Measurements from ENCODE around the gene ZPBP2. TPM values are rescaled to one million over a fixed set of nuclear protein-coding genes. Genes with fewer than 3 reads are reported as not detected.

Gene ZPBP2
- total RNA-seq, 6 experiments from 2014 or later = not detected

GRCh38 chr17:39823407-39824054 lies 44.5 kb upstream of the ZPBP2 start:
- H3K9me3 Mint-ChIP-seq = peaks cover 25% of the 10 kb centered on the region
- no peak for TF ChIP-seq CTCF (IDR thresholded peaks at IDR 0.05)
- no peak overlapping the region for H3K4me3 Mint-ChIP-seq
- DNase-seq = no peak
- peaks cover 17% of the 10 kb centered on the region for H3K27me3 Mint-ChIP-seq (ENCODE audit: insufficient read depth)
- no peaks in the 10 kb centered on the region for H3K4me1 Mint-ChIP-seq (ENCODE audit: low read depth)
- H3K27ac Mint-ChIP-seq = no peak overlapping the region
- H3K36me3 Mint-ChIP-seq (ENCODE audit: low read depth) = peaks cover 12% of the 10 kb centered on the region

GRCh38 chr17:39826334-39826733 lies 41.7 kb upstream of the ZPBP2 start:
- H3K27ac Mint-ChIP-seq = no peak overlapping the region
- no peak for DNase-seq
- no peaks in the 10 kb centered on the region for H3K4me1 Mint-ChIP-seq (ENCODE audit: low read depth)
- H3K4me3 Mint-ChIP-seq = no peak overlapping the region
- H3K9me3 Mint-ChIP-seq = peaks cover 25% of the 10 kb centered on the region
- peaks cover 12% of the 10 kb centered on the region for H3K36me3 Mint-ChIP-seq (ENCODE audit: low read depth)
- TF ChIP-seq CTCF (IDR thresholded peaks at IDR 0.05) = no peak
- peaks cover 21% of the 10 kb centered on the region for H3K27me3 Mint-ChIP-seq (ENCODE audit: insufficient read depth)

- TF ChIP-seq CTCF (IDR thresholded peaks at IDR 0.05) = no peak
- DNase-seq = no peak
- Mint-ChIP-seq H3K9me3 (peaks cover 16% of the 10 kb centered on the region), H3K4me3 (no peak overlapping the region), H3K27ac (no peak overlapping the region), H3K4me1 (ENCODE audit: low read depth) (no peaks in the 10 kb centered on the region), H3K27me3 (ENCODE audit: insufficient read depth) (peaks cover 17% of the 10 kb centered on the region), H3K36me3 (ENCODE audit: low read depth) (0 out of 2 replicates have a peak, but pooled peaks cover 5% of the 10 kb centered on the region)
Observed at GRCh38 chr17:39828443-39828842, 39.6 kb upstream of the ZPBP2 start.

- H3K4me3 Mint-ChIP-seq = no peak overlapping the region
- H3K9me3 Mint-ChIP-seq = no peaks in the 10 kb centered on the region; the same call in 1 of the 2 replicates
- DNase-seq = no peak
- no peaks in the 10 kb centered on the region for H3K36me3 Mint-ChIP-seq (ENCODE audit: low read depth)
- peaks cover 31% of the 10 kb centered on the region for H3K27me3 Mint-ChIP-seq (ENCODE audit: insufficient read depth)
- TF ChIP-seq CTCF (IDR thresholded peaks at IDR 0.05) = no peak
- no peaks in the 10 kb centered on the region for H3K4me1 Mint-ChIP-seq (ENCODE audit: low read depth)
- no peak overlapping the region for H3K27ac Mint-ChIP-seq
Observed at GRCh38 chr17:39831588-39831987, 36.4 kb upstream of the ZPBP2 start.

- H3K27ac Mint-ChIP-seq = no peak overlapping the region
- H3K36me3 Mint-ChIP-seq (ENCODE audit: low read depth) = no peaks in the 10 kb centered on the region
- H3K27me3 Mint-ChIP-seq (ENCODE audit: insufficient read depth) = peaks cover 31% of the 10 kb centered on the region
- DNase-seq = no peak
- no peak for TF ChIP-seq CTCF (IDR thresholded peaks at IDR 0.05)
- H3K4me1 Mint-ChIP-seq (ENCODE audit: low read depth) = no peaks in the 10 kb centered on the region
- peaks cover 9% of the 10 kb centered on the region; the same call in 1 of the 2 replicates for H3K9me3 Mint-ChIP-seq
- H3K4me3 Mint-ChIP-seq = no peak overlapping the region
Observed at GRCh38 chr17:39834017-39834416, 34.0 kb upstream of the ZPBP2 start.

Measured in HFFc6 (cell line).